MM.1S (cell line): ENCODE results near the gene CLEC4M.

Experiments
- EZH2 ChIP-seq: fragments of 300-600 bp; sonication (generic); optimal IDR thresholded peaks from 2 replicates; pipeline ENCODE3; 2017; ENCODE audit warnings: low read depth, mild to moderate bottlenecking, antibody characterized with exemption, low read length, mixed read lengths
- EZH2phosphoT487 ChIP-seq: fragments of 300-600 bp; sonication (generic); IDR thresholded peaks from 2 replicates; pipeline ENCODE4 v1.6.1; 2018; ENCODE audit warnings: antibody characterized with exemption, low read length
- TF ChIP-seq, protein P1 (sequence below): fragments of 300-600 bp; sonication (generic); IDR thresholded peaks from 2 replicates; pipeline ENCODE4 v1.5.1; 2016; ENCODE audit warnings: antibody characterized with exemption, low read length, mixed read lengths

DNA sequence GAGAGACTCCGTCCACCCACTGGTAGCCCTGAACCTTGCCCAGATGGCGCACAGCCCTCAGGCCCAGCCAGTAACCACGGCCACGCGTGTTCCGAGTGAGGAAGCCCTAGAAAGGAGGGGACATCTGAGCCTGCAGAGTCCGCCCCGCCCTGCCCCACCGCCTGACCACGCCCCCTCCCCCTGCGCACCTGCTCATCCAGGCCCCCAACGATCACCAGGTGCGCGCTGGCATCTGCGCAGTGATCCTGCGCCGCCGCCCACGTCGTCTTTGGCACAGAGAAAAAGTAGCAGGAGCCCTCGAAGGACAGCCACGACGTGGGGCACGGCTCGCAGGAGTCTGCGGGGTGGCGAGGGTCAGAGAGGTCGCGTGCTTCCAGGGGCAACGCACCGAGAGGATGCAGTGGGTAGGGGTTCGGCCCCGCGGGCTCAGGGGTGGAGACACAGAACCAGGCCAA, 33.2 kb upstream of the CLEC4M start:
- TF ChIP-seq, protein P1, sequence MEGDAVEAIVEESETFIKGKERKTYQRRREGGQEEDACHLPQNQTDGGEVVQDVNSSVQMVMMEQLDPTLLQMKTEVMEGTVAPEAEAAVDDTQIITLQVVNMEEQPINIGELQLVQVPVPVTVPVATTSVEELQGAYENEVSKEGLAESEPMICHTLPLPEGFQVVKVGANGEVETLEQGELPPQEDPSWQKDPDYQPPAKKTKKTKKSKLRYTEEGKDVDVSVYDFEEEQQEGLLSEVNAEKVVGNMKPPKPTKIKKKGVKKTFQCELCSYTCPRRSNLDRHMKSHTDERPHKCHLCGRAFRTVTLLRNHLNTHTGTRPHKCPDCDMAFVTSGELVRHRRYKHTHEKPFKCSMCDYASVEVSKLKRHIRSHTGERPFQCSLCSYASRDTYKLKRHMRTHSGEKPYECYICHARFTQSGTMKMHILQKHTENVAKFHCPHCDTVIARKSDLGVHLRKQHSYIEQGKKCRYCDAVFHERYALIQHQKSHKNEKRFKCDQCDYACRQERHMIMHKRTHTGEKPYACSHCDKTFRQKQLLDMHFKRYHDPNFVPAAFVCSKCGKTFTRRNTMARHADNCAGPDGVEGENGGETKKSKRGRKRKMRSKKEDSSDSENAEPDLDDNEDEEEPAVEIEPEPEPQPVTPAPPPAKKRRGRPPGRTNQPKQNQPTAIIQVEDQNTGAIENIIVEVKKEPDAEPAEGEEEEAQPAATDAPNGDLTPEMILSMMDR, result no peak
- TF ChIP-seq EZH2 (no peak), EZH2phosphoT487 (no peak)
